ENCODE data around the gene DVL3. TPM values are rescaled to one million over a fixed set of nuclear protein-coding genes. Genes with fewer than 3 reads are reported as not detected.
A peak's percentile ranks its signal among the peaks of the same experiment; 100 is the strongest.
"Not testable (repeated sequence)": the region's sequence is repeated elsewhere in the genome, so short reads cannot be mapped to it uniquely, and the experiment has no call there.

Gene DVL3
- total and polyA plus RNA-seq, 7 experiments from 2014 or later, result 3.1 to 45.3 (median 36.2) TPM

- Histone ChIP-seq H3K36me3 (ENCODE audit: control insufficient read depth in 2 of 3, insufficient read depth in 3 of 3, low read length in 3 of 3) (no peaks in the 10 kb centered on the region), H3K9me3 (ENCODE audit: control insufficient read depth in 2 of 3, low read length in 3 of 3) (no peaks in the 10 kb centered on the region), H3K27me3 (ENCODE audit: control insufficient read depth in 2 of 2, insufficient read depth in 2 of 2, low read length in 2 of 2) (no peaks in the 10 kb centered on the region), H3K27ac (ENCODE audit: low read depth, low read length) (peak overlapping the region; percentile 37), H3K4me3 (ENCODE audit: low read length) (peak overlapping the region; percentile 84), H3K4me1 (ENCODE audit: control insufficient read depth in 2 of 2, insufficient read depth in 2 of 2, low read length in 2 of 2) (peaks cover 10 to 13% of the 10 kb centered on the region in 2 donors)
- peak overlapping the region; percentile 21 to 78 (median 60) for H3K27ac Mint-ChIP-seq
- intact Hi-C loops (cut with micrococcal nuclease), result no loop called here
- H3K4me3 Mint-ChIP-seq, result peak overlapping the region; percentile 86 to 100 (median 96)
- H3K36me3 Mint-ChIP-seq, result peaks cover 0 to 3% (median 0%) of the 10 kb centered on the region in 5 donors
- no peak for ATAC-seq
- ChIA-PET POLR2A (interaction anchor here (1.1 kb wide), 1 partner anchor 11 kb away, joined by 3 read pairs; no protein-coding TSS in a partner anchor), CTCF (no interaction called here)
- peaks cover 31 to 48% (median 39%) of the 10 kb centered on the region in 7 donors for H3K4me1 Mint-ChIP-seq
- no peaks in the 10 kb centered on the region for H3K9me3 Mint-ChIP-seq
- no peak for DNase-seq
- no peaks in the 10 kb centered on the region for H3K27me3 Mint-ChIP-seq
These were observed 2.0 kb downstream of the DVL3 start for GRCh38 chr3:184157206-184157605.

- Histone ChIP-seq H3K9me3 (ENCODE audit: control insufficient read depth in 2 of 3, low read length in 3 of 3) (no peaks in the 10 kb centered on the region), H3K27ac (ENCODE audit: low read depth, low read length) (no peak overlapping the region), H3K4me1 (ENCODE audit: control insufficient read depth in 2 of 2, insufficient read depth in 2 of 2, low read length in 2 of 2) (peaks cover 10 to 13% of the 10 kb centered on the region in 2 donors), H3K4me3 (ENCODE audit: low read length) (no peak overlapping the region), H3K36me3 (ENCODE audit: control insufficient read depth in 2 of 3, insufficient read depth in 3 of 3, low read length in 3 of 3) (peaks cover 0 to 5% (median 0%) of the 10 kb centered on the region in 3 experiments), H3K27me3 (ENCODE audit: control insufficient read depth in 2 of 2, insufficient read depth in 2 of 2, low read length in 2 of 2) (no peaks in the 10 kb centered on the region)
- Mint-ChIP-seq H3K9me3 (no peaks in the 10 kb centered on the region), H3K4me3 (peak overlapping the region in 2 of 10 donors; percentile 23 to 25), H3K4me1 (peaks cover 31 to 48% (median 39%) of the 10 kb centered on the region in 7 donors), H3K27me3 (no peaks in the 10 kb centered on the region), H3K27ac (no peak overlapping the region), H3K36me3 (peaks cover 0 to 5% (median 0%) of the 10 kb centered on the region in 5 donors)
- intact Hi-C loops (cut with micrococcal nuclease), result no loop called here
- CTCF ChIA-PET, result no interaction called here
- ATAC-seq (no peak), DNase-seq (no peak)
- POLR2A ChIA-PET, result interaction anchor here (1.0 kb wide), 1 partner anchor 23 kb away, joined by 3 read pairs; no protein-coding TSS in a partner anchor
These were observed 3.2 kb downstream of the DVL3 start for GRCh38 chr3:184158404-184158803.

GRCh38 chr3:184160456-184160855 is 5.3 kb downstream of the DVL3 start:
- no peaks in the 10 kb centered on the region for H3K27me3 Mint-ChIP-seq
- intact Hi-C loops (cut with micrococcal nuclease), result no loop called here
- H3K27ac Mint-ChIP-seq, result no peak overlapping the region
- H3K9me3 Mint-ChIP-seq, result no peaks in the 10 kb centered on the region
- Histone ChIP-seq H3K27ac (ENCODE audit: low read depth, low read length) (no peak overlapping the region), H3K27me3 (ENCODE audit: control insufficient read depth in 2 of 2, insufficient read depth in 2 of 2, low read length in 2 of 2) (no peaks in the 10 kb centered on the region), H3K9me3 (ENCODE audit: control insufficient read depth in 2 of 3, low read length in 3 of 3) (no peaks in the 10 kb centered on the region), H3K4me1 (ENCODE audit: control insufficient read depth in 2 of 2, insufficient read depth in 2 of 2, low read length in 2 of 2) (peaks cover 10 to 13% of the 10 kb centered on the region in 2 donors), H3K4me3 (ENCODE audit: low read length) (no peak overlapping the region), H3K36me3 (ENCODE audit: control insufficient read depth in 2 of 3, insufficient read depth in 3 of 3, low read length in 3 of 3) (peaks cover 0 to 25% (median 0%) of the 10 kb centered on the region in 3 experiments)
- POLR2A ChIA-PET, result interaction anchor here (0.7 kb wide), 1 partner anchor 591 kb away, joined by 3 read pairs; no protein-coding TSS in a partner anchor
- DNase-seq (no peak), ATAC-seq (peak; percentile 15)
- peaks cover 31 to 44% (median 36%) of the 10 kb centered on the region in 7 donors for H3K4me1 Mint-ChIP-seq
- CTCF ChIA-PET, result interaction anchor here (0.7 kb wide), 1 partner anchor 250 kb away, joined by 4 read pairs; no protein-coding TSS in a partner anchor
- H3K36me3 Mint-ChIP-seq, result peaks cover 0 to 19% (median 3%) of the 10 kb centered on the region in 5 donors
- H3K4me3 Mint-ChIP-seq, result no peak overlapping the region

GRCh38 chr3:184162571-184163070 is 7.4 kb downstream of the DVL3 start:
- H3K9me3 Mint-ChIP-seq; H3K4me3 ChIP-seq (ENCODE audit: low read length); intact Hi-C loops (cut with micrococcal nuclease); H3K4me1 ChIP-seq (ENCODE audit: control insufficient read depth in 2 of 2, insufficient read depth in 2 of 2, low read length in 2 of 2); CTCF ChIA-PET; H3K27me3 Mint-ChIP-seq; H3K27me3 ChIP-seq (ENCODE audit: control insufficient read depth in 2 of 2, insufficient read depth in 2 of 2, low read length in 2 of 2); POLR2A ChIA-PET; DNase-seq; H3K27ac ChIP-seq (ENCODE audit: low read depth, low read length); ATAC-seq; H3K9me3 ChIP-seq (ENCODE audit: control insufficient read depth in 2 of 3, low read length in 3 of 3); H3K4me3 Mint-ChIP-seq: not testable (repeated sequence)
- Mint-ChIP-seq H3K36me3 (peaks cover 0 to 31% (median 5%) of the 10 kb centered on the region in 5 donors), H3K27ac (peak overlapping the region in 1 of 9 donors; percentile 52), H3K4me1 (peaks cover 16 to 25% (median 21%) of the 10 kb centered on the region in 7 donors)
- H3K36me3 ChIP-seq (ENCODE audit: control insufficient read depth in 2 of 3, insufficient read depth in 3 of 3, low read length in 3 of 3), result peaks cover 0 to 47% (median 0%) of the 10 kb centered on the region in 3 experiments

- peak overlapping the region in 1 of 9 donors; percentile 67 for H3K27ac Mint-ChIP-seq
- ChIA-PET CTCF (no interaction called here), POLR2A (no interaction called here)
- DNase-seq, result no peak
- H3K4me3 ChIP-seq (ENCODE audit: low read length), result no peak overlapping the region
- H3K27me3 Mint-ChIP-seq, result no peaks in the 10 kb centered on the region
- H3K4me1 ChIP-seq (ENCODE audit: control insufficient read depth in 2 of 2, insufficient read depth in 2 of 2, low read length in 2 of 2), result no peaks in the 10 kb centered on the region
- H3K36me3 ChIP-seq (ENCODE audit: control insufficient read depth in 2 of 3, insufficient read depth in 3 of 3, low read length in 3 of 3), result peaks cover 0 to 65% (median 0%) of the 10 kb centered on the region in 3 experiments
- no peak for ATAC-seq
- intact Hi-C loops (cut with micrococcal nuclease), result no loop called here
- no peaks in the 10 kb centered on the region for H3K9me3 ChIP-seq (ENCODE audit: control insufficient read depth in 2 of 3, low read length in 3 of 3)
- H3K36me3 Mint-ChIP-seq, result peaks cover 0 to 31% (median 5%) of the 10 kb centered on the region in 5 donors
- no peaks in the 10 kb centered on the region for H3K27me3 ChIP-seq (ENCODE audit: control insufficient read depth in 2 of 2, insufficient read depth in 2 of 2, low read length in 2 of 2)
- no peaks in the 10 kb centered on the region for H3K9me3 Mint-ChIP-seq
- H3K4me3 Mint-ChIP-seq, result no peak overlapping the region
- peaks cover 8 to 19% (median 11%) of the 10 kb centered on the region in 7 donors for H3K4me1 Mint-ChIP-seq
- H3K27ac ChIP-seq (ENCODE audit: low read depth, low read length), result no peak overlapping the region
These were observed 9.6 kb downstream of the DVL3 start for GRCh38 chr3:184164648-184165330.

- Mint-ChIP-seq H3K36me3 (peaks cover 0 to 31% (median 5%) of the 10 kb centered on the region in 5 donors), H3K9me3 (no peaks in the 10 kb centered on the region), H3K27ac (no peak overlapping the region), H3K4me1 (peaks cover 4 to 12% (median 6%) of the 10 kb centered on the region in 7 donors), H3K4me3 (no peak overlapping the region), H3K27me3 (no peaks in the 10 kb centered on the region)
- DNase-seq (no peak), ATAC-seq (no peak)
- H3K4me3 ChIP-seq (ENCODE audit: low read length), result no peak overlapping the region
- ChIA-PET CTCF (no interaction called here), POLR2A (no interaction called here)
- H3K27me3 ChIP-seq (ENCODE audit: control insufficient read depth in 2 of 2, insufficient read depth in 2 of 2, low read length in 2 of 2), result no peaks in the 10 kb centered on the region
- H3K4me1 ChIP-seq (ENCODE audit: control insufficient read depth in 2 of 2, insufficient read depth in 2 of 2, low read length in 2 of 2), result no peaks in the 10 kb centered on the region
- no peak overlapping the region for H3K27ac ChIP-seq (ENCODE audit: low read depth, low read length)
- H3K36me3 ChIP-seq (ENCODE audit: control insufficient read depth in 2 of 3, insufficient read depth in 3 of 3, low read length in 3 of 3), result peaks cover 0 to 71% (median 0%) of the 10 kb centered on the region in 3 experiments
- intact Hi-C loops (cut with micrococcal nuclease), result no loop called here
- no peaks in the 10 kb centered on the region for H3K9me3 ChIP-seq (ENCODE audit: control insufficient read depth in 2 of 3, low read length in 3 of 3)
These were observed 10.4 kb downstream of the DVL3 start for GRCh38 chr3:184165543-184165942.
